H1 (cell line): ENCODE results near the gene ZNRF3. TPM values are rescaled to one million over a fixed set of nuclear protein-coding genes. Genes with fewer than 3 reads are reported as not detected.

Source experiments
- CTCF ChIA-PET: fragments of 300-600 bp; sonication (Branson Sonifier 250); formaldehyde crosslinking; loops from one replicate; lab custom pipeline; 2021; ENCODE audit not compliant: partially characterized antibody; lab: Charles Lee
- POLR2A ChIA-PET: fragments of 300-600 bp; sonication (Branson Sonifier 250); formaldehyde crosslinking; loops from one replicate; lab custom pipeline; 2021; ENCODE audit warnings: inconsistent platforms; ENCODE audit not compliant: partially characterized antibody; lab: Charles Lee
- DNase-seq, 2 experiments: peaks; one replicate each; pipeline versions ENCODE4 v3.0.0 to v3.0.0-alpha.2; 2010 to 2022; ENCODE audit warnings: low spot score in 2 of 2, low read depth in 1 of 2, mixed read lengths in 1 of 2
- FAIRE-seq: peaks from 2 replicates; lab custom pipeline; 2011; peaks lifted over from hg19 to GRCh38; lab: Jason Lieb, UNC
- H2AFZ ChIP-seq: 2 replicates; pipeline ENCODE4 v1.8.1; 2012; ENCODE audit warnings: low read length, inconsistent platforms
- H2AK5ac ChIP-seq: 2 replicates; pipeline ENCODE4 v1.6.1; 2013; ENCODE audit warnings: low read depth, low read length
- H2BK120ac ChIP-seq: replicated peaks from 2 replicates; pipeline ENCODE3; 2013; ENCODE audit warnings: low read depth, low read length, inconsistent platforms
- H2BK12ac ChIP-seq: 2 replicates; pipeline ENCODE4 v1.6.1; 2013; ENCODE audit warnings: low read depth, low read length
- H2BK15ac ChIP-seq: 2 replicates; pipeline ENCODE4 v1.6.1; 2013; ENCODE audit warnings: low read length
- H2BK20ac ChIP-seq: 2 replicates; pipeline ENCODE4 v1.6.1; 2013; ENCODE audit warnings: low read length
- H2BK5ac ChIP-seq: 2 replicates; pipeline ENCODE4 v1.6.1; 2013; ENCODE audit warnings: low read depth, low read length
- H3K14ac ChIP-seq: 2 replicates; pipeline ENCODE4 v1.6.1; 2013; ENCODE audit warnings: inconsistent platforms; ENCODE audit not compliant: insufficient read length
- H3K18ac ChIP-seq: 2 replicates; pipeline ENCODE4 v1.6.1; 2013; ENCODE audit warnings: low read length; ENCODE audit errors: extremely low read depth
- H3K23ac ChIP-seq: 2 replicates; pipeline ENCODE4 v1.6.1; 2013; ENCODE audit warnings: inconsistent platforms; ENCODE audit not compliant: insufficient read length
- H3K23me2 ChIP-seq: 2 replicates; pipeline ENCODE4 v1.6.1; 2013; ENCODE audit warnings: low read depth, low read length
- H3K27ac ChIP-seq: 2 replicates; pipeline ENCODE4 v1.6.1; 2011; ENCODE audit warnings: low read depth, low read length, inconsistent platforms
- H3K27me3 ChIP-seq, 4 experiments: replicated peaks in 1 of 4; 1 replicate in 1 of 4; 2 replicates in 3 of 4; pipeline versions ENCODE4 v1.6.1 to v1.8.1; 2011 to 2013; ENCODE audit warnings: low read length in 3 of 4, mild to moderate bottlenecking in 3 of 4, inconsistent platforms in 2 of 4, mixed read lengths in 2 of 4, moderate library complexity in 1 of 4; ENCODE audit not compliant: control insufficient read depth in 3 of 4, insufficient read depth in 3 of 4; ENCODE audit errors: extremely low read depth in 1 of 4
- H3K36me3 ChIP-seq, 4 experiments: 2 replicates each; pipeline versions ENCODE4 v1.6.1 to v1.8.1; 2011 to 2013; ENCODE audit warnings: mild to moderate bottlenecking in 4 of 4, low read length in 3 of 4, moderate library complexity in 2 of 4, control low read depth in 1 of 4, inconsistent platforms in 1 of 4; ENCODE audit not compliant: insufficient read depth in 4 of 4, control insufficient read depth in 2 of 4
- H3K4ac ChIP-seq: replicated peaks from 2 replicates; pipeline ENCODE3; 2013; ENCODE audit warnings: low read length, low read depth, mixed read lengths, inconsistent platforms; ENCODE audit not compliant: insufficient read length
- H3K4me1 ChIP-seq, 4 experiments: replicated peaks in 1 of 4; 1 replicate in 1 of 4; 2 replicates in 3 of 4; pipeline versions ENCODE4 v1.6.1 to v1.8.1; 2011 to 2013; ENCODE audit warnings: low read length in 3 of 4, inconsistent platforms in 2 of 4, mixed read lengths in 1 of 4; ENCODE audit not compliant: insufficient read depth in 4 of 4, control insufficient read depth in 3 of 4
- H3K4me2 ChIP-seq, 2 experiments: 2 replicates each; pipeline versions ENCODE4 v1.6.1 to v1.8.1; 2011 to 2013; ENCODE audit warnings: low read depth in 2 of 2, low read length in 2 of 2, control low read depth in 1 of 2, inconsistent platforms in 1 of 2, mild to moderate bottlenecking in 1 of 2; ENCODE audit not compliant: insufficient read depth in 1 of 2
- H3K4me3 ChIP-seq, 4 experiments: fragments of 200-600, 300-600 bp in 1 of 4; sonication (generic), shearing (Covaris generic), sonication (Bioruptor Twin) in 1 of 4; 2 replicates each; pipeline versions ENCODE4 v1.5.1 to v1.8.1; 2011 to 2016; ENCODE audit warnings: low read length in 4 of 4, low read depth in 3 of 4, control low read depth in 2 of 4, inconsistent platforms in 2 of 4, mild to moderate bottlenecking in 2 of 4, mixed read lengths in 1 of 4, moderate library complexity in 1 of 4; ENCODE audit not compliant: insufficient read depth in 2 of 4; ENCODE audit errors: extremely low read depth in 1 of 4
- H3K56ac ChIP-seq: replicated peaks from 2 replicates; pipeline ENCODE3; 2013; ENCODE audit warnings: low read depth, mild to moderate bottlenecking, mixed read lengths, low read length, inconsistent platforms; ENCODE audit not compliant: insufficient read length
- H3K79me1 ChIP-seq: 2 replicates; pipeline ENCODE4 v1.6.1; 2013; ENCODE audit warnings: low read depth, low read length, control low read depth
- H3K79me2 ChIP-seq, 2 experiments: 2 replicates each; pipeline versions ENCODE4 v1.6.1 to v1.8.1; 2012 to 2013; ENCODE audit warnings: low read length in 2 of 2, mild to moderate bottlenecking in 2 of 2, inconsistent platforms in 1 of 2; ENCODE audit not compliant: insufficient read depth in 2 of 2, control insufficient read depth in 1 of 2
- H3K9ac ChIP-seq, 4 experiments: replicated peaks in 1 of 4; 1 replicate in 1 of 4; 2 replicates in 3 of 4; pipeline versions ENCODE4 v1.6.1 to v1.8.1; 2011 to 2013; ENCODE audit warnings: low read depth in 3 of 4, low read length in 3 of 4, control low read depth in 2 of 4, mild to moderate bottlenecking in 2 of 4, moderate library complexity in 2 of 4, inconsistent platforms in 1 of 4; ENCODE audit errors: extremely low read depth in 1 of 4
- H3K9me3 ChIP-seq, 2 experiments: 2 replicates each; pipeline versions ENCODE4 v1.6.1 to v1.8.1; 2012 to 2013; ENCODE audit warnings: mild to moderate bottlenecking in 2 of 2, moderate library complexity in 2 of 2, control low read depth in 1 of 2, inconsistent platforms in 1 of 2, low read depth in 1 of 2, low read length in 1 of 2, mixed read lengths in 1 of 2; ENCODE audit not compliant: insufficient read depth in 2 of 2
- H4K20me1 ChIP-seq, 2 experiments: replicated peaks in 1 of 2; 2 replicates each; pipeline versions ENCODE3 to v1.8.1; 2011 to 2013; ENCODE audit warnings: inconsistent platforms in 2 of 2, low read length in 2 of 2, mild to moderate bottlenecking in 1 of 2; ENCODE audit not compliant: insufficient read depth in 2 of 2, control insufficient read depth in 1 of 2
- H4K5ac ChIP-seq: 2 replicates; pipeline ENCODE4 v1.6.1; 2013; ENCODE audit warnings: low read length, low read depth, mixed read lengths, inconsistent platforms; ENCODE audit not compliant: insufficient read length
- H4K8ac ChIP-seq: 2 replicates; pipeline ENCODE4 v1.8.0; 2013; ENCODE audit warnings: mild to moderate bottlenecking, moderate library complexity, low read length, inconsistent platforms; ENCODE audit not compliant: insufficient read depth; ENCODE audit errors: extremely low read depth
- H4K91ac ChIP-seq: replicated peaks from 2 replicates; pipeline ENCODE3; 2013; ENCODE audit warnings: low read length, mixed read lengths, inconsistent platforms; ENCODE audit not compliant: insufficient read length
- BACH1 ChIP-seq: IDR thresholded peaks from 2 replicates; pipeline ENCODE4 v1.6.1; 2012; ENCODE audit warnings: low read length, improper control_type of control experiment
- CBX5 ChIP-seq: fragments of 300-800, 300-1000 bp; sonication (generic); IDR thresholded peaks from 2 replicates; pipeline ENCODE4 v1.7.1; 2016; ENCODE audit warnings: antibody characterized with exemption, low read length, low read depth
- CTBP2 ChIP-seq: IDR thresholded peaks from 2 replicates; pipeline ENCODE4 v1.7.0; 2011; ENCODE audit warnings: borderline replicate concordance, mild to moderate bottlenecking, moderate library complexity, mixed read lengths, low read length; ENCODE audit not compliant: insufficient read depth, insufficient read length
- EZH2 ChIP-seq: fragments of 200-600 bp; sonication (generic); IDR thresholded peaks from 2 replicates; pipeline ENCODE4 v1.7.1; 2012; ENCODE audit warnings: low read depth, mild to moderate bottlenecking, moderate library complexity, low read length, inconsistent platforms; ENCODE audit not compliant: severe bottlenecking
- GABPA ChIP-seq: IDR thresholded peaks from 2 replicates; pipeline ENCODE4 v1.6.1; 2011; ENCODE audit warnings: mild to moderate bottlenecking, low read length, moderate library complexity, borderline replicate concordance; ENCODE audit not compliant: insufficient read depth
- GTF2F1 ChIP-seq: IDR thresholded peaks from 2 replicates; pipeline ENCODE4 v1.6.1; 2012; ENCODE audit warnings: low read depth, low read length, improper control_type of control experiment, borderline replicate concordance
- JUN ChIP-seq: IDR thresholded peaks from 2 replicates; pipeline ENCODE4 v1.6.1; 2011; ENCODE audit warnings: low read depth, mild to moderate bottlenecking, improper control_type of control experiment, low read length
- KDM4A ChIP-seq: IDR thresholded peaks from one replicate; pipeline ENCODE4 v1.7.1; 2012; ENCODE audit warnings: low read depth, mild to moderate bottlenecking, moderate library complexity, low read length, inconsistent platforms; ENCODE audit not compliant: severe bottlenecking
- SP1 ChIP-seq: IDR thresholded peaks from 2 replicates; pipeline ENCODE4 v1.6.1; 2011; ENCODE audit warnings: low read depth, low read length
- TBP ChIP-seq: IDR thresholded peaks from 2 replicates; pipeline ENCODE4 v1.6.1; 2011; ENCODE audit warnings: low read depth, low read length, improper control_type of control experiment
- WGBS, 2 experiments: shearing (Covaris generic) in 1 of 2; methylation state at CpG; one replicate each; pipeline versions ENCODE4 v1.1.6 to v1.1.7; 2013 to 2015; ENCODE audit warnings: low lambda C conversion rate in 2 of 2, mixed read lengths in 2 of 2, inconsistent platforms in 1 of 2, low coverage in 1 of 2, missing lambda C conversion rate in 1 of 2; ENCODE audit not compliant: insufficient replicate concordance in 2 of 2, insufficient coverage in 1 of 2, insufficient read length in 1 of 2; ENCODE audit errors: extremely low coverage in 1 of 2, missing lambda C conversion rate in 1 of 2; 5-methylcytosine and 5-hydroxymethylcytosine counted together
- polyA plus RNA-seq, 7 experiments: library from polyadenylated mRNA; depleted of rRNA in 3 of 7; stranded (reverse) in 5 of 7; unstranded in 2 of 7; fragments of >200 nt in 5 of 7; fragments of 200-250 nt in 2 of 7; gene quantifications; 1 replicate in 5 of 7; 2 replicates in 1 of 7; 4 replicates in 1 of 7; pipeline versions ENCODE4 v1.2.1 to v1.2.3, GENCODE V29; 2011 to 2013; ENCODE audit warnings: missing spikeins in 2 of 7, mixed read lengths in 2 of 7
- total RNA-seq: library from RNA; stranded (reverse); fragmentation: NEBNext Ultra II Directional; extraction: Animal tissue kit (Norgen Biotek cat#: 25700); gene quantifications from 2 replicates; pipeline ENCODE4 v1.2.1, GENCODE V29; 2021

ZNRF3 gene
- total and polyA plus RNA-seq, 2 of the 8 experiments (the other 6 are each of a cell fraction or from before 2014, with no cell fraction given) = 14.1 to 21.7 TPM

- CTCF ChIA-PET = interaction anchor here (1.3 to 1.7 kb wide), 3 partner anchors 9 to 243 kb away, joined by 3 to 4 read pairs (median 3); no protein-coding TSS in a partner anchor
Measured at GRCh38 chr22:28999510-28999909, 116.1 kb downstream of the ZNRF3 start.

More at GRCh38 chr22:28999510-28999909, 116.1 kb downstream of the ZNRF3 start:
- Histone ChIP-seq H2BK5ac (peak overlapping the region; percentile 93), H4K5ac (peak overlapping the region; percentile 8), H2AFZ (no peak overlapping the region), H3K56ac (no peak overlapping the region), H3K79me2 (peaks cover 0 to 34% of the 10 kb centered on the region in 2 experiments; a peak in 3 of 4 replicates), H2BK12ac (peak overlapping the region; percentile 99), H3K23me2 (no peaks in the 10 kb centered on the region), H3K27me3 (no peaks in the 10 kb centered on the region), H3K9ac (peak overlapping the region in 1 of 4 experiments; percentile 21; a peak in 1 of 7 replicates), H3K4me2 (peak overlapping the region in 1 of 2 experiments; percentile 5; a peak in 2 of 4 replicates), H4K20me1 (no peaks in the 10 kb centered on the region), H3K4ac (peak overlapping the region; percentile 81), H3K9me3 (no peaks in the 10 kb centered on the region), H3K14ac (no peak overlapping the region), H3K4me1 (peaks cover 10 to 19% (median 14%) of the 10 kb centered on the region in 4 experiments), H2AK5ac (peak overlapping the region; percentile 82), H2BK15ac (no peak overlapping the region), H3K18ac (peak overlapping the region; percentile 66), H3K4me3 (peak overlapping the region in 1 of 4 experiments; percentile 1; a peak in 1 of 8 replicates), H3K27ac (peak overlapping the region; percentile 33), H2BK20ac (peak overlapping the region; percentile 91; the same call in 1 of the 2 replicates), H3K79me1 (no peaks in the 10 kb centered on the region; the same call in 1 of the 2 replicates), H3K23ac (no peak overlapping the region), H4K91ac (peak overlapping the region; percentile 17), H3K36me3 (no peaks in the 10 kb centered on the region), H2BK120ac (peak overlapping the region; percentile 66), H4K8ac (peak overlapping the region; percentile 78; the same call in 1 of the 2 replicates)
- DNase-seq = no peak
- 80% methylated on average over 7 of the region's 7 CpGs; no CpG with 5 or more reads in 1 of the 2 experiments for WGBS, 2 experiments
- no peak for TF ChIP-seq KDM4A
- no peak for TF ChIP-seq EZH2
- TF ChIP-seq JUN = no peak
- TF ChIP-seq GABPA = no peak
- no peak for TF ChIP-seq SP1
- TF ChIP-seq CBX5 = no peak
- TF ChIP-seq CTBP2 = no peak
- TF ChIP-seq BACH1 = no peak
- TF ChIP-seq GTF2F1 = no peak
- TF ChIP-seq TBP = no peak
- POLR2A ChIA-PET = interaction anchor here (0.7 to 3.5 kb wide), 5 partner anchors 8 to 95 kb away, joined by 3 to 15 read pairs (median 5); no protein-coding TSS in a partner anchor
- FAIRE-seq = no peak
